Upper lobe of right lung (tissue), 1 donor: ENCODE data around the gene RETN. TPM values are rescaled to one million over a fixed set of nuclear protein-coding genes. Genes with fewer than 3 reads are reported as not detected.

Source experiments
- ATAC-seq: fragments of 200-7000 bp; cut with Tn5 transposase; one replicate; pipeline ENCODE4 v1.9.1; 2020; ENCODE audit warnings: mild to moderate bottlenecking, moderate library complexity
- DNase-seq: peaks from one replicate; pipeline ENCODE4 v3.0.0-alpha.2; 2020
- H3K27ac ChIP-seq: fragments of 200-600 bp; one replicate; pipeline ENCODE4 v1.8.0; 2022
- H3K27me3 ChIP-seq: fragments of 200-600 bp; one replicate; pipeline ENCODE4 v1.8.0; 2022; ENCODE audit warnings: mild to moderate bottlenecking
- H3K36me3 ChIP-seq: fragments of 200-600 bp; one replicate; pipeline ENCODE4 v1.8.0; 2022
- H3K4me1 ChIP-seq: fragments of 200-600 bp; one replicate; pipeline ENCODE4 v1.8.0; 2022
- H3K4me3 ChIP-seq: fragments of 200-600 bp; one replicate; pipeline ENCODE4 v1.8.0; 2022; ENCODE audit warnings: mild to moderate bottlenecking
- H3K9me3 ChIP-seq: fragments of 200-600 bp; one replicate; pipeline ENCODE4 v1.8.0; 2022
- CTCF ChIP-seq: fragments of 200-600 bp; IDR thresholded peaks from one replicate; pipeline ENCODE4 v1.8.0; 2022; ENCODE audit warnings: antibody characterized with exemption
- intact Hi-C: fragments of 100-400 bp; cut with DNase I; formaldehyde crosslinking; loops from one replicate; pipeline ENCODE4 v1.11.0; 2022
- total RNA-seq: library from RNA; stranded (reverse); fragmentation: NEBNext Ultra II Directional; extraction: Animal tissue kit (Norgen Biotek cat#: 25700); gene quantifications from one replicate; pipeline ENCODE4 v1.2.1, GENCODE V29; 2021
- donor health status: DM: no; HTN: yes; CAD: no; lungs with severe emphysema.

RETN gene
- total RNA-seq, 1 donor from 2014 or later, result 12.5 TPM

GRCh38 chr19:7644550-7644877 lies 24.3 kb upstream of the RETN start:
- Histone ChIP-seq H3K36me3 (peaks cover 10% of the 10 kb centered on the region), H3K4me1 (no peaks in the 10 kb centered on the region), H3K27me3 (no peaks in the 10 kb centered on the region), H3K27ac (no peak overlapping the region), H3K4me3 (no peak overlapping the region), H3K9me3 (no peaks in the 10 kb centered on the region)
- TF ChIP-seq CTCF, result no peak
- ATAC-seq, result no peak
- intact Hi-C loops, result no loop called here
- no peak for DNase-seq

DNA sequence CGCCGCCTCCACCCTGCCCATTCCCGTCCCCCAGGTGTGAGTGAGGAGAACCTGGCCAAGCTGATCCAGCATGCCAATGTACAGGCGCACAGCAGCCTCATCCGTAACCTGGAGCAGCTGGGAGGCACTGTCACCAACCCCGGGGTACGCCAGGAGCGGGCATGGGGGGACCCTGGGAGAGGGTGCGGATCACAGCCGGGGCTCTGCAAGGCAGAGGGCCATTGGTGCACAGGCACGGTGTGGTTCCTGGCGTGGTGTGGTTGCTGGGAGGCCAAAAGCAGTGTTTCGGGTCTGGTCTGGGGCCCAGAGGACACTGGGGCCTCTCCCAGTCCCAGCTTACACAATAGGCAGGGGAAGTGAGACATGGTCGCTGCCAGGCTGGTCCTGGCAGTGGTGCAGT lies 23.7 kb upstream of the RETN start:
- no peaks in the 10 kb centered on the region for H3K9me3 ChIP-seq
- H3K27ac ChIP-seq, result no peak overlapping the region
- peak; percentile 51 for ATAC-seq
- H3K27me3 ChIP-seq, result no peaks in the 10 kb centered on the region
- intact Hi-C loops, result no loop called here
- DNase-seq, result no peak
- no peak for TF ChIP-seq CTCF
- H3K4me3 ChIP-seq, result no peak overlapping the region
- peaks cover 10% of the 10 kb centered on the region for H3K36me3 ChIP-seq
- H3K4me1 ChIP-seq, result no peaks in the 10 kb centered on the region

DNA sequence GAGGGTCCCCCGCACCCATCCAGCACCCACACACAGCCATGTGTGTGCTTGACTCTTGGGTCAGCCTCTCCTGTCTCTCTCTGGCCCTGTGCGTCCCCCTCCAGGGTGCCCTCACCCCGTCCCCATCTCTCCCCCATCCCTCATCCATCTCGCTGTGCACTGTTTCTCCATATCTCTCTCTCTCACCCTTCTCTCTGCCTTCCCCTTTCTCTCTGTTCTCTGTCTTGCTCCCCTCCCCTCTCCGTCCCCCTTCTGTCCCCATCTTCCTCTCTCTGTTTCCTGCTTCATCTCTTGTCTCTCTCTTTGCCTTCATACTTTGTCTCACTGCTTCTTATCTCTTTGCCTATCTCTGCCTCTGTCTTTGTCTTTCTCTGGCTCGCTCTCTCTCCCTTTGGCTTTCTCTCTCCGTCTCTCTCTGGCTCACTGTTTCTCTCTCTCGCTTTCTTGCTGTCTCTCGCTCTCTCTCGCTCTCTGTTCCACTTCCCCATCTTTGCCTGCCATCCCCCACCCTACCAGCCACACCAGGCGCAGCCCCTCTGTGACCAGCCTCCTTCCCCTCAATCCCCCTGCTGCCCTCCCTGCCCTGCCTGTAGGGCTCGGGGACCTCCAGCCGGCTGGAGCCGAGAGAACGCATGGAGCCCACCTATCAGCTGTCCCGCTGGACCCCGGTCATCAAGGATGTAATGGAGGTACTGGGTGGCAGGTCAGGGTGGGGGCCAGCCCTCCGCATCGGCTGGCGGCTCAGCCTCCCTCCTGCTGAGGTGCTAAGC lies 23.0 kb upstream of the RETN start:
- no peak for DNase-seq
- Histone ChIP-seq H3K27ac (no peak overlapping the region), H3K27me3 (no peaks in the 10 kb centered on the region), H3K36me3 (peaks cover 10% of the 10 kb centered on the region), H3K9me3 (no peaks in the 10 kb centered on the region), H3K4me3 (no peak overlapping the region), H3K4me1 (no peaks in the 10 kb centered on the region)
- ATAC-seq, result no peak
- intact Hi-C loops, result no loop called here
- no peak for TF ChIP-seq CTCF

DNA sequence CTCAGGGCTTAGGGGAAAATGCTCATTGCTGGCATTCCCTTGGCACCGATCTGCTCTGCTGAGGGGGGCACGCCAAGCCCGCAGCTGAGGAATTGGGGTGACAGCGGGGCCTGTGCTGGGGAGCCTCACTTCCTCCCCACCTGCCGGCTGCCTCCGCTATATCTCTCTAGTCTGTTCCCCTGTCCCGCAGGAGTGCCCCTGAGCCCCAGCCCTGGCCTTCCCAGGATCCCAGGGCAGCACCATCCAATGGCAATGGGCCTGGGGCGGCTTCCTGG lies 22.5 kb upstream of the RETN start:
- Histone ChIP-seq H3K27ac (no peak overlapping the region), H3K27me3 (no peaks in the 10 kb centered on the region), H3K36me3 (peaks cover 10% of the 10 kb centered on the region), H3K9me3 (no peaks in the 10 kb centered on the region), H3K4me1 (no peaks in the 10 kb centered on the region), H3K4me3 (no peak overlapping the region)
- intact Hi-C loops, result no loop called here
- ATAC-seq (no peak), DNase-seq (no peak)
- TF ChIP-seq CTCF, result no peak

- intact Hi-C loops, result no loop called here
- peaks cover under 1% of the 10 kb centered on the region for H3K4me1 ChIP-seq
- DNase-seq (no peak), ATAC-seq (no peak)
- TF ChIP-seq CTCF, result no peak
- H3K36me3 ChIP-seq, result peaks cover 10% of the 10 kb centered on the region
- H3K27ac ChIP-seq, result no peak overlapping the region
- H3K27me3 ChIP-seq, result no peaks in the 10 kb centered on the region
- no peaks in the 10 kb centered on the region for H3K9me3 ChIP-seq
- H3K4me3 ChIP-seq, result no peak overlapping the region
Observed at GRCh38 chr19:7647156-7647555, 21.7 kb upstream of the RETN start.
